Body of pancreas (tissue), 4 donors: Measurements from ENCODE around the gene SCFD2.

Experiments
- POLR2A ChIP-seq, 3 donors: fragments of 450-650 bp; IDR thresholded peaks; one replicate each; pipeline ENCODE4 v1.6.1; 2016; ENCODE audit warnings: antibody characterized with exemption in 3 of 3, mild to moderate bottlenecking in 2 of 3
- TF ChIP-seq, protein P1 (sequence below), 7 experiments: fragments of 450-650 bp in 4 of 7; fragments of 200-600 bp in 3 of 7; sonication (generic) in 3 of 7; IDR thresholded peaks; one replicate each; pipeline ENCODE4 v1.5.1; 2016 to 2019; ENCODE audit warnings: antibody characterized with exemption in 7 of 7

DNA sequence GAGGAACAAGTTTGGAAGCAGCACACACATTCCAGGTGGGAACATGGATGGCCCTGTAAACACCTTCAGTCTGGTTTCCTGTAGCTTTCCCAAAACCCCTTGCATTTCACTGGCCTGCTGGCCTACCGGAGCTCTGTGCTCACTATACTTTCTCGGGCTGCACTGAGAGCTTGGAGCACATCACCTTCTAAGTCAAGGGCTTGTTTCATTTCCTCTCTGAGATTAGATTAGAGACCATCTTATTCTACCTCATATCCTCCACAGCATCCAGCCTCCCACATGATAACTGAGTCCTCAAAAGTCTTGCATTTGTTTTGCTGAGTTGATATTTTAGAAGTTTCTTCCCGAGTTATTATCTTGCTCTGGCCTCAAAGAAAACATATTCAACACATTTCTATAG lies 356.0 kb downstream of the SCFD2 start:
- TF ChIP-seq, protein P1, sequence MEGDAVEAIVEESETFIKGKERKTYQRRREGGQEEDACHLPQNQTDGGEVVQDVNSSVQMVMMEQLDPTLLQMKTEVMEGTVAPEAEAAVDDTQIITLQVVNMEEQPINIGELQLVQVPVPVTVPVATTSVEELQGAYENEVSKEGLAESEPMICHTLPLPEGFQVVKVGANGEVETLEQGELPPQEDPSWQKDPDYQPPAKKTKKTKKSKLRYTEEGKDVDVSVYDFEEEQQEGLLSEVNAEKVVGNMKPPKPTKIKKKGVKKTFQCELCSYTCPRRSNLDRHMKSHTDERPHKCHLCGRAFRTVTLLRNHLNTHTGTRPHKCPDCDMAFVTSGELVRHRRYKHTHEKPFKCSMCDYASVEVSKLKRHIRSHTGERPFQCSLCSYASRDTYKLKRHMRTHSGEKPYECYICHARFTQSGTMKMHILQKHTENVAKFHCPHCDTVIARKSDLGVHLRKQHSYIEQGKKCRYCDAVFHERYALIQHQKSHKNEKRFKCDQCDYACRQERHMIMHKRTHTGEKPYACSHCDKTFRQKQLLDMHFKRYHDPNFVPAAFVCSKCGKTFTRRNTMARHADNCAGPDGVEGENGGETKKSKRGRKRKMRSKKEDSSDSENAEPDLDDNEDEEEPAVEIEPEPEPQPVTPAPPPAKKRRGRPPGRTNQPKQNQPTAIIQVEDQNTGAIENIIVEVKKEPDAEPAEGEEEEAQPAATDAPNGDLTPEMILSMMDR (IDR thresholded peaks at IDR 0.05): no peak
- TF ChIP-seq POLR2A (IDR thresholded peaks at IDR 0.05): no peak
